Immature natural killer cell (primary cell): ENCODE data around the gene RIMOC1. TPM values are rescaled to one million over a fixed set of nuclear protein-coding genes. Genes with fewer than 3 reads are reported as not detected.

Experiments
- DNase-seq, 3 donors: peaks; one replicate each; pipeline ENCODE4 v3.0.0; 2022; ENCODE audit warnings: mixed read lengths in 1 of 3
- H3K27ac Mint-ChIP-seq, 6 donors: one replicate each; pipeline ENCODE4 v1.8.0; 2020; ENCODE audit warnings: mixed read lengths in 6 of 6, mild to moderate bottlenecking in 5 of 6, inconsistent platforms in 4 of 6, moderate library complexity in 3 of 6
- H3K27me3 Mint-ChIP-seq, 3 donors: one replicate each; pipeline ENCODE4 v1.8.0; 2020 to 2021; ENCODE audit warnings: low read depth in 3 of 3, mild to moderate bottlenecking in 3 of 3, mixed read lengths in 3 of 3, moderate library complexity in 3 of 3, inconsistent platforms in 1 of 3
- H3K36me3 Mint-ChIP-seq, 3 donors: one replicate each; pipeline ENCODE4 v1.8.0; 2020; ENCODE audit warnings: mixed read lengths in 3 of 3, inconsistent platforms in 2 of 3, mild to moderate bottlenecking in 2 of 3
- H3K4me1 Mint-ChIP-seq, 2 donors: one replicate each; pipeline ENCODE4 v1.8.0; 2020; ENCODE audit warnings: inconsistent platforms in 2 of 2, mild to moderate bottlenecking in 2 of 2, mixed read lengths in 2 of 2, moderate library complexity in 1 of 2
- H3K4me3 Mint-ChIP-seq, 5 donors: one replicate each; pipeline ENCODE4 v1.8.0; 2020; ENCODE audit warnings: mild to moderate bottlenecking in 5 of 5, mixed read lengths in 5 of 5, inconsistent platforms in 3 of 5, moderate library complexity in 3 of 5
- H3K9me3 Mint-ChIP-seq, 6 donors: one replicate each; pipeline ENCODE4 v1.8.0; 2020; ENCODE audit warnings: mild to moderate bottlenecking in 6 of 6, mixed read lengths in 6 of 6, inconsistent platforms in 4 of 6, moderate library complexity in 3 of 6
- polyA plus RNA-seq, 3 donors: library from polyadenylated mRNA; unstranded; fragments of 300-500 nt; fragmentation: Illumina TruSeq; gene quantifications; one replicate each; pipeline ENCODE4 v1.2.3, GENCODE V29; 2021

The RIMOC1 gene
- 1 to 10 TPM; 3.5 to 9.2 (median 4.5) TPM for polyA plus RNA-seq

GRCh38 chr5:41903892-41904799, at the start of gene RIMOC1:
RIMOC1 (plus strand) TSS chr5:41904344; CDS start chr5:41904368, 24 bp downstream.
- Mint-ChIP-seq H3K4me1 (peaks cover 28 to 44% of the 10 kb centered on the region in 2 donors), H3K27me3 (peaks cover 9 to 20% (median 15%) of the 10 kb centered on the region in 3 donors), H3K27ac (peak within 1 kb of the TSS; percentile 92 to 99 (median 98)), H3K9me3 (peaks cover 0 to 1% (median 0%) of the 10 kb centered on the region in 6 donors), H3K36me3 (peaks cover 4 to 20% (median 16%) of the 10 kb centered on the region in 3 donors), H3K4me3 (peak within 1 kb of the TSS; percentile 91 to 96 (median 94))
- peak; percentile 97 to 99 (median 98) for DNase-seq

DNA sequence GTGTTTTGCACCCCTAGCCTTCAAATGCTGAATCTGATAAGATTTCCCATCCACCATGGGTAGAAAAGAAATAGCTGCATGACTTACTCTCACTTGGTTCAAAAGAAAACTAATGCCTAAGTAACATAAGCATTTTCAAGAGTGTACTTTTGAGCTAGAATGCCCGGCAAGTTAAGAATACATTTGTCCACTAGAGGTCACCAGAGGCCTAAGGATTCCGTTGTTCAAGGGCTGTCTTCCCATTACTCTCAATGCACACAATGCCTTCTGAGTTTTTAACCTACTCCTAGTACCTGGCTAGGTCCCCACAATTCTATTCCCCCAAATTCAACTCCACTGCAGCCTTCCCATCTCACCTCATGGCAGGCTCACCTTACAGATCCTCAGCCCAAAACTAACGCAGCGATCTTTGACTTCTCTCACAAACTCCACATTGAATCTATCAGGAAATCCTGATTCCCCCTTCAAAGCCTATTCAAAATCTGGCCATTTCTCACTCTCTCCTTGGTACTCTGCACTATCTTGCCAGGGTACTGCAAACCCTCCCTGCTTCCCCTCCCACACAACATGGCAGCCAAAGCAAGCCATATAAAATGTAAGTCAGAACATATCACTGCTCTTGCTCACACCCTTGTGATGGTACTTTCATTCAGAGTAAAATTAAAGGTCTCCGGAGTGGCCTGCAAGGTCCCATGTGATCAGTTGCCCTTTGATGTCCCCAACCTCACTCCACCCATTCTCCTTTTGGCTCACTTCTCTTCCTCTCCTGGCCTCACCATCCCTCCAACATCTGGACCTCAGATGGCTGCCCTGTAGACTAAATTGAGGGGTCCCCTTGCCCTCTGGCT, 47.3 kb upstream of the RIMOC1 start:
- DNase-seq: peak; percentile 56 to 67 (median 62)
- peaks cover under 1 to 27% (median 8%) of the 10 kb centered on the region in 3 donors for H3K36me3 Mint-ChIP-seq
- H3K27me3 Mint-ChIP-seq: peaks cover 0 to 3% (median 0%) of the 10 kb centered on the region in 3 donors
- no peaks in the 10 kb centered on the region for H3K9me3 Mint-ChIP-seq
- no peak overlapping the region for H3K27ac Mint-ChIP-seq
- H3K4me1 Mint-ChIP-seq: peaks cover 2 to 5% of the 10 kb centered on the region in 2 donors
- H3K4me3 Mint-ChIP-seq: no peak overlapping the region

- Mint-ChIP-seq H3K36me3 (peaks cover 0 to 20% (median 8%) of the 10 kb centered on the region in 3 donors), H3K27ac (peak overlapping the region in 3 of 6 donors; percentile 18 to 46 (median 20)), H3K4me1 (peaks cover 2 to 5% of the 10 kb centered on the region in 2 donors), H3K9me3 (no peaks in the 10 kb centered on the region), H3K4me3 (no peak overlapping the region), H3K27me3 (peaks cover 0 to 3% (median 0%) of the 10 kb centered on the region in 3 donors)
- DNase-seq: no peak
These were observed 46.2 kb upstream of the RIMOC1 start for GRCh38 chr5:41857989-41858388.

- no peak for DNase-seq
- no peak overlapping the region for H3K4me3 Mint-ChIP-seq
- H3K27ac Mint-ChIP-seq: peak overlapping the region in 5 of 6 donors; percentile 0 to 45 (median 19)
- H3K36me3 Mint-ChIP-seq: peaks cover 0 to 14% (median 7%) of the 10 kb centered on the region in 3 donors
- H3K4me1 Mint-ChIP-seq: peaks cover 2 to 5% of the 10 kb centered on the region in 2 donors
- no peaks in the 10 kb centered on the region for H3K9me3 Mint-ChIP-seq
- peaks cover 0 to 2% (median 0%) of the 10 kb centered on the region in 3 donors for H3K27me3 Mint-ChIP-seq
These were observed 45.3 kb upstream of the RIMOC1 start for GRCh38 chr5:41858890-41859289.

GRCh38 chr5:41863871-41864486, 40.2 kb upstream of the RIMOC1 start:
- peaks cover 0 to 10% (median 4%) of the 10 kb centered on the region in 3 donors for H3K36me3 Mint-ChIP-seq
- no peak overlapping the region for H3K4me3 Mint-ChIP-seq
- no peaks in the 10 kb centered on the region for H3K9me3 Mint-ChIP-seq
- peaks cover 19 to 22% of the 10 kb centered on the region in 2 donors for H3K4me1 Mint-ChIP-seq
- no peak for DNase-seq
- H3K27ac Mint-ChIP-seq: peak overlapping the region in 2 of 6 donors; percentile 9 to 55
- H3K27me3 Mint-ChIP-seq: peaks cover 0 to 1% (median 0%) of the 10 kb centered on the region in 3 donors

GRCh38 chr5:41869151-41869723, 34.9 kb upstream of the RIMOC1 start:
- Mint-ChIP-seq H3K36me3 (no peaks in the 10 kb centered on the region), H3K27ac (peak overlapping the region; percentile 78 to 91 (median 88)), H3K4me1 (peaks cover 30 to 35% of the 10 kb centered on the region in 2 donors), H3K4me3 (peak overlapping the region; percentile 84 to 92 (median 91)), H3K9me3 (peaks cover 0 to 3% (median 0%) of the 10 kb centered on the region in 6 donors), H3K27me3 (peaks cover 2 to 9% (median 2%) of the 10 kb centered on the region in 3 donors)
- DNase-seq: peak in 1 of 3 donors; percentile 14

- DNase-seq: peak; percentile 85 to 88 (median 85)
- Mint-ChIP-seq H3K4me3 (peak within 1 kb of the TSS; percentile 84 to 92 (median 91)), H3K36me3 (no peaks in the 10 kb centered on the region), H3K9me3 (peaks cover 0 to 3% (median 0%) of the 10 kb centered on the region in 6 donors), H3K27ac (peak within 1 kb of the TSS; percentile 84 to 91 (median 90)), H3K27me3 (peaks cover 2 to 9% (median 5%) of the 10 kb centered on the region in 3 donors), H3K4me1 (peaks cover 26 to 35% of the 10 kb centered on the region in 2 donors)
These were observed 34.2 kb upstream of the RIMOC1 start, which contains the start of gene OXCT1 for GRCh38 chr5:41869724-41870626. OXCT1 (minus strand) TSS chr5:41870425; CDS start chr5:41870358, 67 bp downstream.

GRCh38 chr5:41870627-41871048, 33.5 kb upstream of the RIMOC1 start:
- DNase-seq: no peak
- H3K36me3 Mint-ChIP-seq: no peaks in the 10 kb centered on the region
- H3K27ac Mint-ChIP-seq: peak overlapping the region; percentile 84 to 91 (median 90)
- H3K9me3 Mint-ChIP-seq: peaks cover 0 to 3% (median 0%) of the 10 kb centered on the region in 6 donors
- H3K4me1 Mint-ChIP-seq: peaks cover 24 to 35% of the 10 kb centered on the region in 2 donors
- peaks cover 2 to 9% (median 5%) of the 10 kb centered on the region in 3 donors for H3K27me3 Mint-ChIP-seq
- peak overlapping the region; percentile 84 to 92 (median 91) for H3K4me3 Mint-ChIP-seq

GRCh38 chr5:41871852-41872251, 32.3 kb upstream of the RIMOC1 start:
- DNase-seq: no peak
- H3K36me3 Mint-ChIP-seq: no peaks in the 10 kb centered on the region
- H3K9me3 Mint-ChIP-seq: peaks cover 0 to 3% (median 0%) of the 10 kb centered on the region in 6 donors
- no peak overlapping the region for H3K27ac Mint-ChIP-seq
- peaks cover 24 to 35% of the 10 kb centered on the region in 2 donors for H3K4me1 Mint-ChIP-seq
- peaks cover 4 to 11% (median 5%) of the 10 kb centered on the region in 3 donors for H3K27me3 Mint-ChIP-seq
- H3K4me3 Mint-ChIP-seq: no peak overlapping the region

GRCh38 chr5:41874512-41875060, 29.6 kb upstream of the RIMOC1 start:
- Mint-ChIP-seq H3K4me3 (no peak overlapping the region), H3K9me3 (peaks cover 0 to 3% (median 0%) of the 10 kb centered on the region in 6 donors), H3K27me3 (peaks cover 2 to 11% (median 8%) of the 10 kb centered on the region in 3 donors), H3K27ac (no peak overlapping the region), H3K4me1 (peaks cover 9% of the 10 kb centered on the region in 2 donors), H3K36me3 (no peaks in the 10 kb centered on the region)
- DNase-seq: no peak

DNA sequence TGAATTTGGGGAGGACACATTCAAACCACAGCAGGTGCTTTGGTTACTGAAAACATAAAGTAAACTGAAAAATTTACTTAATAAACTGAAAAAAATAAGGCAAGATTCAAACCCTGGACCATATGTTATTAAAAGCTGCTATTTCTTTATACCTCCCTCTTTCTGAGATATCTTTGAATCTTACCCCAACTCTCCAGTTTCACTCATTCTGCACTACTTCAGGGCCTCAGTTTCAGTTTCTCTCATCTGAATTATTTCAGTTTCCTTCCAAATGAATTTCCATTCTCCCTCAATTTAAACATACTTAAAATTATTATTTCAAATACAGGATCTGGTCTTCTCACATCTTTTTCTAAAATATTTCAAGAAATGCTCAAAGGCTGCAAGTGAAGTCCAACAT, 29.0 kb upstream of the RIMOC1 start:
- peaks cover 0 to 3% (median 0%) of the 10 kb centered on the region in 6 donors for H3K9me3 Mint-ChIP-seq
- no peaks in the 10 kb centered on the region for H3K36me3 Mint-ChIP-seq
- no peak overlapping the region for H3K4me3 Mint-ChIP-seq
- DNase-seq: no peak
- H3K27ac Mint-ChIP-seq: no peak overlapping the region
- H3K4me1 Mint-ChIP-seq: peaks cover 9% of the 10 kb centered on the region in 2 donors
- peaks cover 2 to 8% (median 8%) of the 10 kb centered on the region in 3 donors for H3K27me3 Mint-ChIP-seq
